NCI-H526 (cell line): ENCODE data around the gene UBE2E3.

Source experiments
- DNase-seq, 2 experiments: peaks; one replicate each; lab custom pipeline; 2025; lab: John Stamatoyannopoulos, UW

Gene UBE2E3

GRCh38 chr2:180978903-180979748, 1.3 kb upstream of the UBE2E3 start:
- no peak for DNase-seq

- no peak for DNase-seq
Observed at GRCh38 chr2:180979749-180980105, 678 bp upstream of the UBE2E3 start.

- DNase-seq: peak in 1 of 2 experiments; percentile 63
Observed at GRCh38 chr2:180980943-180981911, 822 bp downstream of the UBE2E3 start.

GRCh38 chr2:180983468-180984242, 3.2 kb downstream of the UBE2E3 start:
- peak; percentile 67 to 75 for DNase-seq

GRCh38 chr2:180985771-180986395, 5.5 kb downstream of the UBE2E3 start:
- no peak for DNase-seq

GRCh38 chr2:180987146-180987545, 6.7 kb downstream of the UBE2E3 start:
- DNase-seq: no peak

GRCh38 chr2:180990337-180990736, 9.9 kb downstream of the UBE2E3 start:
- no peak for DNase-seq

- DNase-seq: no peak
Observed at GRCh38 chr2:180990794-180991193, 10.4 kb downstream of the UBE2E3 start.

GRCh38 chr2:180991361-180991760, 11.0 kb downstream of the UBE2E3 start:
- DNase-seq: no peak

- no peak for DNase-seq
Observed at GRCh38 chr2:180991820-180992219, 11.4 kb downstream of the UBE2E3 start.

- DNase-seq: no peak
Observed at GRCh38 chr2:180992994-180993393, 12.6 kb downstream of the UBE2E3 start.

GRCh38 chr2:180999274-180999964, 19.0 kb downstream of the UBE2E3 start:
- no peak for DNase-seq

GRCh38 chr2:181004647-181005325, 24.4 kb downstream of the UBE2E3 start:
- DNase-seq: no peak

- no peak for DNase-seq
Observed at GRCh38 chr2:181005326-181005655, 24.9 kb downstream of the UBE2E3 start.

- no peak for DNase-seq
Observed at GRCh38 chr2:181005809-181006208, 25.4 kb downstream of the UBE2E3 start.

GRCh38 chr2:181007086-181007837, 26.9 kb downstream of the UBE2E3 start:
- DNase-seq: no peak

- DNase-seq: no peak
Observed at GRCh38 chr2:181008407-181008806, 28.0 kb downstream of the UBE2E3 start.

GRCh38 chr2:181021199-181021789, 40.9 kb downstream of the UBE2E3 start:
- DNase-seq: no peak

- no peak for DNase-seq
Observed at GRCh38 chr2:181022652-181023051, 42.2 kb downstream of the UBE2E3 start.
